Measurements from ENCODE around the gene NME7.

GRCh38 chr1:169364948-169365347 lies 2.6 kb downstream of the NME7 start:
- TF ChIP-seq, protein P1, sequence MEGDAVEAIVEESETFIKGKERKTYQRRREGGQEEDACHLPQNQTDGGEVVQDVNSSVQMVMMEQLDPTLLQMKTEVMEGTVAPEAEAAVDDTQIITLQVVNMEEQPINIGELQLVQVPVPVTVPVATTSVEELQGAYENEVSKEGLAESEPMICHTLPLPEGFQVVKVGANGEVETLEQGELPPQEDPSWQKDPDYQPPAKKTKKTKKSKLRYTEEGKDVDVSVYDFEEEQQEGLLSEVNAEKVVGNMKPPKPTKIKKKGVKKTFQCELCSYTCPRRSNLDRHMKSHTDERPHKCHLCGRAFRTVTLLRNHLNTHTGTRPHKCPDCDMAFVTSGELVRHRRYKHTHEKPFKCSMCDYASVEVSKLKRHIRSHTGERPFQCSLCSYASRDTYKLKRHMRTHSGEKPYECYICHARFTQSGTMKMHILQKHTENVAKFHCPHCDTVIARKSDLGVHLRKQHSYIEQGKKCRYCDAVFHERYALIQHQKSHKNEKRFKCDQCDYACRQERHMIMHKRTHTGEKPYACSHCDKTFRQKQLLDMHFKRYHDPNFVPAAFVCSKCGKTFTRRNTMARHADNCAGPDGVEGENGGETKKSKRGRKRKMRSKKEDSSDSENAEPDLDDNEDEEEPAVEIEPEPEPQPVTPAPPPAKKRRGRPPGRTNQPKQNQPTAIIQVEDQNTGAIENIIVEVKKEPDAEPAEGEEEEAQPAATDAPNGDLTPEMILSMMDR (IDR thresholded peaks at IDR 0.05): no peak
- TF ChIP-seq POLR2A (IDR thresholded peaks at IDR 0.05) (no peak), EP300 (IDR thresholded peaks at IDR 0.05) (no peak)

Measured in sigmoid colon (tissue), 4 donors.